ENCODE results near the gene RITA1.

Gene RITA1

GRCh38 chr12:113232089-113232839 lies 46.7 kb downstream of the RITA1 start:
- no peak for DNase-seq

- peak; percentile 58 for DNase-seq
Measured at GRCh38 chr12:113232840-113233585, 47.5 kb downstream of the RITA1 start.

GRCh38 chr12:113233967-113234366 lies 48.4 kb downstream of the RITA1 start:
- no peak for DNase-seq

- DNase-seq, result no peak
Measured at GRCh38 chr12:113234483-113234882, 49.0 kb downstream of the RITA1 start.

GRCh38 chr12:113235976-113236375 lies 50.5 kb downstream of the RITA1 start:
- DNase-seq, result no peak

GRCh38 chr12:113236539-113237399 lies 51.2 kb downstream of the RITA1 start:
- no peak for DNase-seq

- no peak for DNase-seq
Measured at GRCh38 chr12:113237748-113238147, 52.2 kb downstream of the RITA1 start.

GRCh38 chr12:113238309-113238708 lies 52.8 kb downstream of the RITA1 start:
- no peak for DNase-seq

- DNase-seq, result no peak
Measured at GRCh38 chr12:113239288-113239771, 53.8 kb downstream of the RITA1 start.

GRCh38 chr12:113239811-113240331 lies 54.4 kb downstream of the RITA1 start:
- no peak for DNase-seq

GRCh38 chr12:113240395-113240794 lies 54.9 kb downstream of the RITA1 start:
- no peak for DNase-seq

- no peak for DNase-seq
Measured at GRCh38 chr12:113241191-113242025, 55.9 kb downstream of the RITA1 start.
